Gastrocnemius medialis (tissue), 4 donors: ENCODE data around the gene PLCB2.

Experiments
- CTCF ChIP-seq, 5 experiments: fragments of 450-650 bp in 3 of 5; fragments of 200-600 bp in 2 of 5; sonication (generic) in 2 of 5; IDR thresholded peaks in 4 of 5; conservative IDR thresholded peaks in 1 of 5; 1 replicate in 4 of 5; 2 replicates in 1 of 5; pipeline ENCODE4 v1.5.1; 2016 to 2019; ENCODE audit warnings: antibody characterized with exemption in 5 of 5, mild to moderate bottlenecking in 3 of 5, moderate library complexity in 3 of 5
- POLR2A ChIP-seq, 2 donors: fragments of 450-650 bp; IDR thresholded peaks; one replicate each; pipeline ENCODE4 v1.6.1; 2017; ENCODE audit warnings: antibody characterized with exemption in 2 of 2, mild to moderate bottlenecking in 2 of 2, moderate library complexity in 2 of 2

- TF ChIP-seq CTCF (IDR thresholded peaks at IDR 0.05 in 4 of 5, conservative IDR thresholded peaks at IDR 0.05 in 1 of 5), result no peak
- no peak for TF ChIP-seq POLR2A (IDR thresholded peaks at IDR 0.05)
Observed at GRCh38 chr15:40328176-40328575, 20.4 kb upstream of the PLCB2 start.
